Body of pancreas (tissue), 4 donors: ENCODE measurements around the gene LTA.

Experiments
- CTCF ChIP-seq, 7 experiments: fragments of 450-650 bp in 4 of 7; fragments of 200-600 bp in 3 of 7; sonication (generic) in 3 of 7; IDR thresholded peaks; one replicate each; pipeline ENCODE4 v1.5.1; 2016 to 2019; ENCODE audit warnings: antibody characterized with exemption in 7 of 7
- POLR2A ChIP-seq, 3 donors: fragments of 450-650 bp; IDR thresholded peaks; one replicate each; pipeline ENCODE4 v1.6.1; 2016; ENCODE audit warnings: antibody characterized with exemption in 3 of 3, mild to moderate bottlenecking in 2 of 3

DNA sequence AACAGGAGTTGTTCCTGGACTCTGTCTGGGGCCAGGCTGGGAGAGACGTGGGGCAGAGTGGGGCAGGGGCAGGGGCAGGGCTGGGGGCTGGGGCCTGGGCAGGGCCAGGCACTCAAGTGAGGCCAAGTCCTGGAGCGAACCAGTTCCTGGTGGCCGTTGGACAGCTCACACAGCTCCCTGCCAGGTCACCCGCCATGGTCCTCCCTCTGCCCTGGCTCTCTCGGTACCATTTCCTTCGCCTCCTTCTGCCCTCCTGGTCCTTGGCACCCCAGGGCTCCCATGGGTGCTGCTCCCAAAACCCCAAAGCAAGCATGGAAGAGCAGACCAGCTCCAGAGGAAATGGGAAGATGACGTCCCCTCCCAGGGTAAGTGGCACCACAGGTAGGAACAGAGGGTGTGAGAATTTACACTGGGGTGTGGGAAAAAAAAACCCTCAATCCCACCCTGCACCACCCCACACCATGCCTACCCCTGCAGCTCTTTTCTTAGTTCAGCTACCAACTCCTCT is 43.2 kb upstream of the LTA start, which contains the start of gene MCCD1:
- no peak for TF ChIP-seq CTCF (IDR thresholded peaks at IDR 0.05)
- TF ChIP-seq POLR2A (IDR thresholded peaks at IDR 0.05): no peak
